ENCODE results near the gene MBTPS1.

Gene MBTPS1

DNA sequence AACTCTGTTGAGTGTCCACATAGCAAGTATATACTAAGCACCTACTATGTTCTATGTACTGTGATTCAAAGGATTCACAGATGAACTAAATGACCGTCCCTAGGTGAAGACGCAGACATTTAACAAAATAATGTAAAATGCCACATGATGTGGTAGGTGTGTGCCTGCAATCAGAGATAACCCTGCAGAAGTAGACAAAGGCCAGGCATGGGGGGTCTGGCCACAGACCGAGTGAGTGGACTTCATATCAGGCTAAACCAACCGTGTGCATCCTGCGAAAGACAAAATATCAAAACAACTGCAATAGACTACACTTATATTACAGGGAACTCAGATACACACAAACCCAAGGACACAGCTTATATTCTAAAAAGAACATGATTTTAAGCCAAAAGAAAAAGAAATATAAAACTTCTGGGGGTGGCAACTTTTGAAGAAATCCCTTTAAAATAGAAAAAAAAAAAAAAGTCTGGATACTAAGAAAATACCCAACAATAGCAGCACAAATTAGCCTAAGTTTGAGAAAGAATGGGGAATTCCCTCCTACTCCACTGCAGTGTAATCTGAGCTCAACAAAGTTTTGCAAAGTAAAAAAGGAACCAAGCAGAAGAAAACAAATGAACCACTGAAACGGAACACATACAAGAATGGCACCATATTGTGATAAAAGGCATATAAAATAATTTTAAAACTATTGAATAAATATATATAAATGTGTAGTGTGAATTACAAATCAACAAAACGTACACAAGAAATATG lies 16.0 kb upstream of the MBTPS1 start:
- H3K9ac ChIP-seq (ENCODE audit: low read length): no peak overlapping the region
- H3K9me2 ChIP-seq (replicated peaks; ENCODE audit: insufficient read depth, low read length): no peaks in the 10 kb centered on the region
- H3K79me2 ChIP-seq (ENCODE audit: insufficient read depth, low read length): no peaks in the 10 kb centered on the region; the same call in 1 of the 2 replicates
- no peaks in the 10 kb centered on the region; the same call in 1 of the 2 replicates for H3K36me3 ChIP-seq (ENCODE audit: low read length)
- no peaks in the 10 kb centered on the region; the same call in 1 of the 2 replicates for H4K20me1 ChIP-seq (ENCODE audit: low read depth, low read length)
- H3K4me2 ChIP-seq (ENCODE audit: low read depth, low read length, poor library complexity, severe bottlenecking): peak overlapping the region; percentile 47
- peak overlapping the region; percentile 12 for H3K4me3 ChIP-seq (ENCODE audit: insufficient read depth, low read length, poor library complexity, severe bottlenecking)
- H3K27ac ChIP-seq (ENCODE audit: low read depth, low read length): peak overlapping the region; percentile 42
- H2AFZ ChIP-seq (ENCODE audit: low read depth, low read length, severe bottlenecking): no peak overlapping the region
- no peaks in the 10 kb centered on the region for H3F3A ChIP-seq (ENCODE audit: insufficient read depth)
- no peaks in the 10 kb centered on the region for H3K27me3 ChIP-seq (ENCODE audit: low read length)
- TF ChIP-seq, protein P1, sequence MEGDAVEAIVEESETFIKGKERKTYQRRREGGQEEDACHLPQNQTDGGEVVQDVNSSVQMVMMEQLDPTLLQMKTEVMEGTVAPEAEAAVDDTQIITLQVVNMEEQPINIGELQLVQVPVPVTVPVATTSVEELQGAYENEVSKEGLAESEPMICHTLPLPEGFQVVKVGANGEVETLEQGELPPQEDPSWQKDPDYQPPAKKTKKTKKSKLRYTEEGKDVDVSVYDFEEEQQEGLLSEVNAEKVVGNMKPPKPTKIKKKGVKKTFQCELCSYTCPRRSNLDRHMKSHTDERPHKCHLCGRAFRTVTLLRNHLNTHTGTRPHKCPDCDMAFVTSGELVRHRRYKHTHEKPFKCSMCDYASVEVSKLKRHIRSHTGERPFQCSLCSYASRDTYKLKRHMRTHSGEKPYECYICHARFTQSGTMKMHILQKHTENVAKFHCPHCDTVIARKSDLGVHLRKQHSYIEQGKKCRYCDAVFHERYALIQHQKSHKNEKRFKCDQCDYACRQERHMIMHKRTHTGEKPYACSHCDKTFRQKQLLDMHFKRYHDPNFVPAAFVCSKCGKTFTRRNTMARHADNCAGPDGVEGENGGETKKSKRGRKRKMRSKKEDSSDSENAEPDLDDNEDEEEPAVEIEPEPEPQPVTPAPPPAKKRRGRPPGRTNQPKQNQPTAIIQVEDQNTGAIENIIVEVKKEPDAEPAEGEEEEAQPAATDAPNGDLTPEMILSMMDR (IDR thresholded peaks at IDR 0.05; ENCODE audit: insufficient read depth, low read length, poor library complexity, severe bottlenecking): no peak
- no peak for TF ChIP-seq EZH2phosphoT487 (conservative IDR thresholded peaks at IDR 0.05; ENCODE audit: low read length)
- no peaks in the 10 kb centered on the region for H3K9me3 ChIP-seq (ENCODE audit: insufficient read depth, low read length)

DNA sequence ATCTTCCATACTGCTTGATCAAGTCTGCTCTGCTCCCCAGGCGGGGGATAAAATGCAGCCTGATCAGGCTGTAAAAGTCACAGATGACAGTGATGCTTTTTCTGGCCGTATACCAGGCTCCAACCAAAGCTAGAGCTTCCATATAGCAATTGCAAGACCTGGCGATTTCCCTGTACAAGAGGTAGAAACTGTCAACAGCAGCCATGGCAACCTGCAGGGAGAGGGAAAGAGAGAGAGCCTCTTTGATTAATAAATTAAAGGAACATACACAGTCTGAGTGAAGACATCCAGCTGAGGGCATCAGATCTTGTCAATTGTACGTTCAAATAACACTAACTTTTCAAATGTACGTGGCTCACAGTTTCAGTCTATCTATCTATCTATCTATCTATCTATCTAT lies 14.4 kb upstream of the MBTPS1 start:
- Histone ChIP-seq H2AFZ (ENCODE audit: low read depth, low read length, severe bottlenecking) (no peak overlapping the region), H3K9me3 (ENCODE audit: insufficient read depth, low read length) (no peaks in the 10 kb centered on the region), H3K79me2 (ENCODE audit: insufficient read depth, low read length) (no peaks in the 10 kb centered on the region; the same call in 1 of the 2 replicates), H3K27ac (ENCODE audit: low read depth, low read length) (no peak overlapping the region), H3K27me3 (ENCODE audit: low read length) (no peaks in the 10 kb centered on the region), H3K4me2 (ENCODE audit: low read depth, low read length, poor library complexity, severe bottlenecking) (no peak overlapping the region), H4K20me1 (ENCODE audit: low read depth, low read length) (no peaks in the 10 kb centered on the region; the same call in 1 of the 2 replicates), H3K9me2 (replicated peaks; ENCODE audit: insufficient read depth, low read length) (no peaks in the 10 kb centered on the region), H3K36me3 (ENCODE audit: low read length) (no peaks in the 10 kb centered on the region; the same call in 1 of the 2 replicates), H3K4me3 (ENCODE audit: insufficient read depth, low read length, poor library complexity, severe bottlenecking) (no peak overlapping the region), H3F3A (ENCODE audit: insufficient read depth) (no peaks in the 10 kb centered on the region), H3K9ac (ENCODE audit: low read length) (no peak overlapping the region)
- TF ChIP-seq, protein P1 (IDR thresholded peaks at IDR 0.05; ENCODE audit: insufficient read depth, low read length, poor library complexity, severe bottlenecking): no peak
- TF ChIP-seq EZH2phosphoT487 (conservative IDR thresholded peaks at IDR 0.05; ENCODE audit: low read length): no peak

DNA sequence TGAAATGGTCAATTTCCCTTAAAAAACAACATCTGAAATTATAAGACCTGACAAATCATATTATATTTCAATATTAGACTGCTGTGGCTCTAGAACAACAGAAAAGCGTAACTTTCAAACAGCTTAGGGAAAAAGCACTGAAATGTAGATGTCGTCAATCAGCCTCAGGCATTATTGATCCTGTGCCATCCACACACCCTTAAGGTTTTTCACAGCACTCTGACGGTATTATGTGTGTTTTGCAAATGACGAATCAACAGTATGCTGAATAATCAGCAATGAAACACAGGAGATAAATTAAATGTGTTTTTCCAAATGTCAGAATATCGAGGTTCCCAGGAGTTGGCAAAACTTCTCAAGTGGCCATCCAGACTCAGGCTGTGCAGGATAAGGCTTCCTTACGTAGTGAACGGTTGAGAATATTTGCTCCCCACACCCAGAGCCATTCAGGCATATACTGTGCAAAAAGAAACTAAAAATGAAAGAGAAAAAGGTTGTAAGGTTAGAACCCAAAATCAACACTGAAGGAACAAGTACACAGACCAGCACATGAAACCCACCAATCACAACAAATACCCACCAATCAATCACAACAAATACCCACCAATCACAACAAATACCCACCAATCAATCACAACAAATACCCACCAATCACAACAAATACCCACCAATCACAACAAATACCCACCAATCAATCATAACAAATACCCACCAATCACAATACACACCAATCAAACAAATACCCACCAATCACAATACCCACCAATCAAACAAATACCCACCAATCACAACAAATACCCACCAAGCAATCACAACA lies 7.7 kb upstream of the MBTPS1 start:
- no peak overlapping the region for H3K27ac ChIP-seq (ENCODE audit: low read depth, low read length)
- no peak overlapping the region for H2AFZ ChIP-seq (ENCODE audit: low read depth, low read length, severe bottlenecking)
- H3K9ac ChIP-seq (ENCODE audit: low read length): no peak overlapping the region
- no peaks in the 10 kb centered on the region for H4K20me1 ChIP-seq (ENCODE audit: low read depth, low read length)
- H3K9me3 ChIP-seq (ENCODE audit: insufficient read depth, low read length): no peaks in the 10 kb centered on the region
- H3K4me2 ChIP-seq (ENCODE audit: low read depth, low read length, poor library complexity, severe bottlenecking): no peak overlapping the region
- no peak overlapping the region for H3K4me3 ChIP-seq (ENCODE audit: insufficient read depth, low read length, poor library complexity, severe bottlenecking)
- no peaks in the 10 kb centered on the region for H3K79me2 ChIP-seq (ENCODE audit: insufficient read depth, low read length)
- TF ChIP-seq, protein P1 (IDR thresholded peaks at IDR 0.05; ENCODE audit: insufficient read depth, low read length, poor library complexity, severe bottlenecking): no peak
- no peak for TF ChIP-seq EZH2phosphoT487 (conservative IDR thresholded peaks at IDR 0.05; ENCODE audit: low read length)
- no peaks in the 10 kb centered on the region for H3F3A ChIP-seq (ENCODE audit: insufficient read depth)
- no peaks in the 10 kb centered on the region for H3K27me3 ChIP-seq (ENCODE audit: low read length)
- no peaks in the 10 kb centered on the region for H3K9me2 ChIP-seq (replicated peaks; ENCODE audit: insufficient read depth, low read length)
- H3K36me3 ChIP-seq (ENCODE audit: low read length): no peaks in the 10 kb centered on the region; the same call in 1 of the 2 replicates
